OCI-M1 (cell line): ENCODE results near the gene USP5.
"Not testable (repeated sequence)": the region's sequence is repeated elsewhere in the genome, so short reads cannot be mapped to it uniquely, and the experiment has no call there.

Source experiments
- DNase-seq: peaks from one replicate; lab custom pipeline; 2025; lab: John Stamatoyannopoulos, UW

Gene USP5

DNA sequence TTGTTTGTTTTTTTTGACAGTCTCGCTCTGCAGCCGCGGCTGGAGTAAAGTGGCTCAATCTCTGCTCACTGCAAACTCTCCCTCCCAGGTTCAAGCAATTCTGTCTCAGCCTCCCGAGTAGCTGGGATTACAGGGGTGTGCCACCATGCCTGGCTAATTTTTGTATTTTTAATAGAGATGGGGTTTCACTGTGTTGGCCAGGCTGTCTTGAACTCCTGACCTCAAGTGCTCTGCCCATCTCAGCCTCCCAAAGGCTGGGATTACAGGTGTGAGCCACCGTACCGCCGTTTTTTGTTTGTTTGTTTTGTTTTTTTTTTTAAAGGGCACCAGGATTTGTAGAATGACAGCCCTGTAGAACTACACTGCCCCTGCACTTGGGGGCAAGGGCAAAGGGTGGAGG is 36.8 kb downstream of the USP5 start:
- DNase-seq = not testable (repeated sequence)

DNA sequence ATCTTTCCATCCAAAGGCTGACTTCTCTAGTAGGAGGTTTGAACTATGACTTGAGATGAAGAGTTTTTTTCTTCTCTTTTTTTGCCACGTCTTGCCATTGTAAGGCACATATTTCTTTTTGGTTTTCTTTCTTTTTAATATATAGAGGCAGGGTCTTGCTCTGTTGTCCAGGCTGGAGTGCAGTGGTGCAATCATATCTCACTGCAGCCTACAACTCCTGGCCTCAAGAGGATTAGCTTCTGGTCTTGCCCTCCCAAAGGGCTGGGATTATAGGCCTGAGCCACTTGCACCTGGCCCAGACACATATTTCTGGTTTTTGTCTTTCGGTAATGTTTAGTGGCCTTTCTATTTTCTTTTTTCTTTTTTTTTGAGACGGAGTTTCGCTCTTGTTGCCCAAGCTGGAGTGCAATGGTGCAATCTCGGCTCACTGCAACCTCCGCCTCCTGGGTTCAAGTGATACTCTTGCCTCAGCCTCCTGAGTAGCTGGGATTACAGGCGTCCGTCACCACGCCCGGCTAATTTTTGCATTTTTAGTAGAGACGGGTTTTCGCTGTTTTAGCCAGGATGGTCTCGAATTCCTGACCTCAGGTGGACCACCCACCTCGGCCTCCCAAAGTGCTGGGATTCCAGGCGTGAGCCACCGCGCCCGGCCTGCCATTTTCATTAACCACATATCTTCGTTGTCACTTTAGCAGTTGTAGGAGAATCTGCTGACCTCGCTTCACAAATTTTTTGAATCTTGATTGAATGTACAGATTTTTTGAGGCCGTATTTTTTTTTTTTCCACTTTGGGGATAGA is 38.0 kb downstream of the USP5 start:
- not testable (repeated sequence) for DNase-seq

DNA sequence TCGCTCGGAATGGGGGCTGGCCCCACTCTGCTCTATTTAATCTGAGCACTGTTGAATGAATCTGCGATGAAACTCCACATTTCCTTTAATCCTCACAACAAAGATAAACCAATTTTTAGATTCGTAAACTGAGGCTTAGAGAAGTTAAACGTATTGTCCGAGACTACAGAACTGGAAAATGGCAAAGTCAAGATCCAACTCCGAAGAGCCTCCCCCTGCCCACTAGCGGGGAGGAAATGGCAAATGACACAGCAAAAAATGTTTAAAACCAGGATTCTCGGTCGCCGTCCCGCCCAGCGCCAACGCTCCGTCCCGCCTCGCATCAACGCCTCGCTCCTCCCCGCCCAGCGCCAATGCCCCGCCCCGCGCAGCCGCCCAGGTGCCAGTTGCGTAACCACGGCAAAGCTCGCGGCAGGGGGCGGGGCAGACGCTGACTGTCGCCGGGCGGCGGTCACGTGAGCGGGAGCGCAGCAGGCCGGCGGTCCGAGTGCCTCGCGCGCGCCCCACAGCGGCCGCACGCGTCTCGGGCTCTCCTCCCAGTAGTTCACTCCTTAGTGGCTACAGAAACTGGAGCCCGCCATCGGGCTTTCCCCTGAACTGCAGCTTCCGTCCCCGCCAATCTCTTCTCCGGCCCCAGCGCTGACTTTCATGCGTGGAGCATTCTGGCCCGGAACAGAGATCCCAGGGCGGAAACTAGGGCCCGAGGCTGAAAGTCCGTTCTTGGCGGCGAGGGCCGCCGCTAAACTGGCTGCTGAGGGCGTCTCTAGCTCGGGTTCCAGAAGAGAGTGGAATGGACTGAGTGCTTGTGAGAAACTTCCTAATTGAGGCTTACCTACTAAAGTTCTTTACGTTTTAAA is 39.1 kb downstream of the USP5 start:
- DNase-seq = peak; percentile 99

DNA sequence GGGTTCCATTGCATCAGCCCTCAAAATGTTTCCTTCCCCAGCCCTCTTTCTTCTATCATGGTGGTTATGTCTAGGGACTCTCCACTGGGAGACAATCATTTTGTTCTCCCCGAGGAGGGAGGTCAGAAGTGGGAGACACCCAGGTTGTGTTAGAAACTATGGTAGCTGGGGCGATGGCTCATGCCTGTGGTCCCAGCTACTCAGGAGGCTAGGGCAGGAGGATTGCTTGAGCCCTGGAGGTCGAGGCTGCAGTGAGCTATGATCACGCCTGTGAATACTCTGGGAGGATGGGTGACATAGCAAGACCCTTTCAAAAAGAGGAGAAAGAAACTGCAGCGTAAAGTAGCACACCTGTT is 39.7 kb downstream of the USP5 start:
- no peak for DNase-seq

DNA sequence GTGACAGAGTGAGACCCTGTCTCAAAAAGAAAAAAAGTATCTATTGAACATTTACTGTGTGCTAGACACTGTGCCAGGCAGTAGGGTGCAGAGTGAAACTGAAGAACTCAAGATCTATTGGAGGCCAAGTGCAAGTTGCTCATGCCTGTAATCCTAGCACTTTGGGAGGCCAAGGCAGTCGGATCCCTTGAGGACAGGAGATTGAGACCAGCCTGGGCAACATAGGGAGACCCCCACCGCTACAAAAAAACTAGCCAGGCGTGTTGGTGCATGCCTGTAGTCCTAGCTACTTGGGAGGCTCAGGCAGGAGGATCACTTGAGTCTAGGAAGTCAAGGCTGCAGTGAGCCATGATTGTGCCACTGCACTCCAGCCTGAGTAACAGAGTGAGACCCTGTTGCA is 40.7 kb downstream of the USP5 start:
- DNase-seq = not testable (repeated sequence)

DNA sequence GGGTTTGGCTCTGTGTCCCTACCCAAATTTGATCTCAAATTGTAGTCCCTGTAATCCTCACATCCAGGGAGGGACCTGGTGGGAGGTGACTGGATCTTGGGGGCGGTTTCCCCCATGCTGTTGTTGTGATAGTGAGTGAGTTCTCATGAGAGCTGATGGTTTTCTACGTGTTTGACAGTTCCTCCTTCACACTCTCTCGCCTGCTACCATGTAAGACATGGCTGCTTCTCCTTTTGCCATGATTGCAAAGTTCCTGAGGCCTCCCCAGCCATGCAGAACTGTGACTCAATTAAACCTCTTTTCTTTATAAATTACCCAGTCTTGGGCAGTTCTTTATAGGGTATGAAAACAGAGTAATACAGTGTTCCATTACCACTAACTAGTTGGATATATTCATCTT is 42.4 kb downstream of the USP5 start:
- DNase-seq = no peak

GRCh38 chr12:6896846-6897435 is 45.0 kb downstream of the USP5 start:
- DNase-seq = no peak

GRCh38 chr12:6899427-6899826 is 47.5 kb downstream of the USP5 start:
- DNase-seq = no peak

DNA sequence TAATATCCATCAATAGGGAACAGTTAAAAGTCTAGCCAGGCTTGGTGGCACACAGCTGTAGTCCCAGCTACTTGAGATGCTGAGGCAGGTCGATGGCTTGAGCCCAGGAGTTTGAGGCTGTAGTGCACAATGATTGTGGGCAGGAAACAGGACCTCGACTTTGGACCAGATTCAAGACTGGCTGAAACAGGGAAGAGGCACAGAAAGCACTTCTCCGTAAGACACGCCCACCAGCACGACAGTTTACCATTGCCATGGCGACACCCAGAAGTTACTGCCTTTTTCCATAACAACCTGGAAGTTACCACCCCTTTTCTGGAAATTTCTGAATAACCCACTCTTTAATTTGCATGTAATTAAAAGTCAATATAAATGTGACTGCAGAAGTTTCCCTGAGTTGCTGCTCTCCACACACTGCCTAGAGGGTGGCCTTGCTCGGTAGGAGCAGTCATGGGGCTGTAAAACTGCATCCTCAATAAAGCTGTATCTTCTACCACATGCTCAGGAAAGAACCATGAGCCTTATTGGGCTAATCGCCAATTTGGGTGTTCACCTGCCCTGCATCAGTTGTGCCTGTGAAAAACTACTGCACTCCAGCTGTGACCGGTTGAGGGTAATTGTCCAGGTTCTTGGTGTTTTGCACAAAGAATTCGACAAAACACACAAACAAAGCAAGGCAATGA is 48.0 kb downstream of the USP5 start:
- DNase-seq = peak; percentile 76

GRCh38 chr12:6902448-6902847 is 50.5 kb downstream of the USP5 start:
- no peak for DNase-seq

DNA sequence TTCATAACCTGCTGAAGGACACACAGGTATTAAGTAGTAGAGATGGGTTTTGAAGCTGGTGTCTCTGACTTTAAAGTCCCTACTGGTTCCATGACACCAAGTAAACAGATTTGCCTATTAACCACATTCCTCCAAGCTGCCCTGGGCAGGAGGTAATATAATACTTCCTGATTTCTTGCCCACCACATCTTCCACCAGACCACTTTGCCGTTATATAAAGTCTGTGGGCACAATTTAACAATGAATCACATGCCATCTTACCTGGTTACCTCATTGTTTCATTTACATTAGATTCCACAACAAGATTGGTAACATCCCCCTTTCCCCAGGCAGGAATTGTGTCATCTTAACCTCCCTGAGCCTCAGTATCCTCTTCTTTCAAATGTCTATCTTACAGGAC is 51.8 kb downstream of the USP5 start:
- DNase-seq = peak; percentile 61

DNA sequence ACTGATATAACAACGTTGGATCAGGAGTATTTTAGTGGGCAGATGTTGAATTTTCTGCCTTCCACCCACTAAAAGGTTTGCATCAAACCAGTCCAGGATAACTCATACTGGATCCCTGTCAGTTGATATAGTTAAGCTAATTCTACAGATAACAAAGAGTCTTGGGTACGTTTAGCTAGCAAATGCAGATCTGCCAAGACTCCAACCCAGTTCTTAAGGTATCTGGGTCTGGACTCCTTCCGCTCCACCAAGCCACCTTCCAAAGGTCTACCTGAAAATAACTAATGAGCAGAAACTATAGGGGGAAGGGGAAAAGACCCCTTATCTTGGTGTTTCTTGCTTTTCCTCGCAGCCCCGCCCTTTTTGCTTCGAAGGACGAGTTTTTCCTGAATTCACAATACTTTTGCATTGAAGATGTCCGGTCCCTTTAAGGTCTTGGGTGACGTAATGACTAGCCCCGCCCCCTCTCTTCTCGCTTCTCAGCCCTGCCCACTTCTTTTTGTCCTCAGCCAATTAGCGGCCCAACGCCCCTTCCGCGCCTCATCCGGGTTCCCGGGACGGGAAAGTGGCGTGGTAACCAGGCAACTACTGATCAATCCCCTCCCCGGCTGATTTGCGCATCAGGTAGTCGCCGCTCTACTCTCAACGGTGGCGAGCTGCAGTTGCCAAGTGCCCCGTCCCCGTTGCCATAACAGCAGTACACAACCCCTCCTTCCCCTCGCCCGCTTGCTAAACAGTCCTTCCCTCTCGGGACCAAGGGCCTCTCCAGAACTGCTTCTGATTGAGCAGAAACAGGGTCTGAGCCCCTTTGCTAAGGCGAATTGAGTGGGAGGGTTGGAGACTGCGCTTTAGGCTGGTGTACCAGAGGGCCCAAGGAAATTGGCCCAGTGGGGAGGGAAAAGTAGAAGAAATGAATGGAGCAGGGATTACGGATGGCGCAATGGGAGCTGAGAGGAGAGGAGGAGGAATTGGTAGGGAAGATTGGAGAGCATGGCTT is 52.6 kb downstream of the USP5 start, which contains the start of gene LRRC23:
TSS of gene LRRC23 (plus strand) at position 543 of the 997 bp plus-strand sequence. CDS start 812 bp downstream, outside the sequence.
- peak; percentile 98 for DNase-seq

- no peak for DNase-seq
These were observed 53.6 kb downstream of the USP5 start for GRCh38 chr12:6905414-6906040.

GRCh38 chr12:6908141-6908540 is 56.2 kb downstream of the USP5 start:
- DNase-seq = not testable (repeated sequence)

DNA sequence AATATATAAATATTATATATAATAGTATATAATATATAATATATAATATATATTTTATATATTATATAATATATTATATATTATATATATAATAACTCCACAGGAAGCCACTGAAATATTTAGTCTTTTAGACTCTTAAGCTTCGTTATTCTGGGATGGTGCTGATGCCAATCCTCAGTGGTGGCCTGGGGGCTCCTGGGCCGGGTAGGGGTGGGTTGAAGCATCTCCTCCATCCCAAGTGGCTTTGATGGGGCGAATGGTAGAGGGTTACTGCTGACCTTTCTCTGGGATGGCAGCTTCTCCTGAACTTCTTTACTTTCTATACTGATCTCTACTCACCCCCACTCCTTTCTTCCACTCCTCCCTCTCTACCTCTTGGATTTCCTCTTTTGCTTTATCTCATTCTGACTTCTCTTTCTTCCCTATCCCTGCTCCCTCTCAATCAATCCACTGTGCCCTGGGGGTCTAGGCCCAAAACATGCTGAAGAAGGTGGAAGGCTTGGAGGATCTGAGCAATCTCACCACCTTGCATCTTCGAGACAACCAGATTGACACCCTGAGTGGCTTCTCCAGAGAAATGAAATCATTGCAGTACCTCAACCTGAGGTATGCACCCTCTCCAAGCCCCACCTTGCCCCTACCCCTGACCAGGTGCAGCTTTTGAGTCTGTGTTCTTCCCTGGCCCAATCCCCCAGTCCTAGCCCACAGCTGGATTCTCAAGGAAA is 57.6 kb downstream of the USP5 start:
- DNase-seq = no peak

GRCh38 chr12:6912164-6912935 is 60.4 kb downstream of the USP5 start:
- no peak for DNase-seq

- peak; percentile 60 for DNase-seq
These were observed 62.4 kb downstream of the USP5 start, which contains the start of gene ENO2 for GRCh38 chr12:6914246-6914946. Gene ENO2, plus strand, starts transcription at chr12:6914580. Its CDS starts 1,253 bp downstream, at chr12:6915833.
